ENCODE data around the gene ATP8A1. TPM values are rescaled to one million over a fixed set of nuclear protein-coding genes. Genes with fewer than 3 reads are reported as not detected.

ATP8A1 gene
- total RNA-seq, 2 experiments from 2014 or later, result 20.9 to 21.1 TPM

- no peak overlapping the region for H3K27ac Mint-ChIP-seq
- ChIA-PET CTCF (interaction anchor here (1.4 kb wide), 1 partner anchor 14 kb away, joined by 4 read pairs; no protein-coding TSS in a partner anchor), POLR2A (no interaction called here)
- no peaks in the 10 kb centered on the region for H3K9me3 Mint-ChIP-seq
- H3K4me1 Mint-ChIP-seq, result peaks cover 2% of the 10 kb centered on the region
- DNase-seq, result no peak
- no peaks in the 10 kb centered on the region for H3K27me3 Mint-ChIP-seq
- H3K36me3 Mint-ChIP-seq (ENCODE audit: low read depth), result peaks cover 28% of the 10 kb centered on the region
- H3K4me3 Mint-ChIP-seq, result no peak overlapping the region
These were observed 41.7 kb downstream of the ATP8A1 start for GRCh38 chr4:42615131-42615763.

DNA sequence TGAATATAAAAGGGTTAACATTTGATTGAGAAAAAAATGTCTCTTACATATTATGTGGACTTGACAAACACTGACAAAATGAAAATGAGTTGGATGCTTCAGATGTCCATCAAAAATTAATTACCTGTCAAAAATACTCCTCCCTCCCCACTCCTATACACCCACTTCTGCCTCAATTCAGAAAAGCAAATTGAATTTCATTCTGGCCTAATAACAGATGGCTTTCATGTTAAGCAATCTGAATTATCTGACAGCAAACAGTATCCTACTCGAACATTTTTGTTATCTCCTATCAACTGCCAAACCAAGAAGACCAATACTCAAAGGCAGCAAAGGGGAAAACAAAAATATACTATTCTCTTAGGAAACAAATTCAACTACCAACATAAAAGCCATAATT is 44.0 kb downstream of the ATP8A1 start:
- CTCF ChIA-PET, result no interaction called here
- no peak overlapping the region for H3K27ac Mint-ChIP-seq
- POLR2A ChIA-PET, result interaction anchor here (0.6 kb wide), 1 partner anchor 138 kb away, joined by 3 read pairs; no protein-coding TSS in a partner anchor
- H3K4me1 Mint-ChIP-seq, result peaks cover 4% of the 10 kb centered on the region
- DNase-seq, result no peak
- no peaks in the 10 kb centered on the region for H3K27me3 Mint-ChIP-seq
- H3K36me3 Mint-ChIP-seq (ENCODE audit: low read depth), result peaks cover 38% of the 10 kb centered on the region
- no peaks in the 10 kb centered on the region for H3K9me3 Mint-ChIP-seq
- H3K4me3 Mint-ChIP-seq, result no peak overlapping the region

GRCh38 chr4:42610941-42611340 is 46.0 kb downstream of the ATP8A1 start:
- Mint-ChIP-seq H3K27me3 (no peaks in the 10 kb centered on the region), H3K27ac (no peak overlapping the region), H3K9me3 (no peaks in the 10 kb centered on the region), H3K4me3 (no peak overlapping the region), H3K36me3 (ENCODE audit: low read depth) (peaks cover 41% of the 10 kb centered on the region), H3K4me1 (peaks cover 14% of the 10 kb centered on the region)
- DNase-seq, result no peak
- ChIA-PET CTCF (interaction anchor here (0.6 to 1.2 kb wide), 2 partner anchors 9 to 24 kb away, joined by 3 to 5 read pairs; no protein-coding TSS in a partner anchor), POLR2A (no interaction called here)

GRCh38 chr4:42609051-42609450 is 47.9 kb downstream of the ATP8A1 start:
- peaks cover 14% of the 10 kb centered on the region for H3K4me1 Mint-ChIP-seq
- CTCF ChIA-PET, result interaction anchor here (1.5 kb wide), 1 partner anchor 29 kb away, joined by 3 read pairs; no protein-coding TSS in a partner anchor
- H3K27me3 Mint-ChIP-seq, result no peaks in the 10 kb centered on the region
- POLR2A ChIA-PET, result no interaction called here
- DNase-seq, result no peak
- peaks cover 40% of the 10 kb centered on the region for H3K36me3 Mint-ChIP-seq (ENCODE audit: low read depth)
- no peaks in the 10 kb centered on the region for H3K9me3 Mint-ChIP-seq
- no peak overlapping the region for H3K27ac Mint-ChIP-seq
- H3K4me3 Mint-ChIP-seq, result no peak overlapping the region

GRCh38 chr4:42608551-42608950 is 48.4 kb downstream of the ATP8A1 start:
- DNase-seq, result no peak
- POLR2A ChIA-PET, result no interaction called here
- no peak overlapping the region for H3K27ac Mint-ChIP-seq
- no peaks in the 10 kb centered on the region for H3K27me3 Mint-ChIP-seq
- CTCF ChIA-PET, result interaction anchor here (1.5 kb wide), 1 partner anchor 29 kb away, joined by 3 read pairs; no protein-coding TSS in a partner anchor
- H3K4me3 Mint-ChIP-seq, result no peak overlapping the region
- peaks cover 42% of the 10 kb centered on the region for H3K36me3 Mint-ChIP-seq (ENCODE audit: low read depth)
- peaks cover 14% of the 10 kb centered on the region for H3K4me1 Mint-ChIP-seq
- no peaks in the 10 kb centered on the region for H3K9me3 Mint-ChIP-seq

GRCh38 chr4:42607011-42607726 is 49.7 kb downstream of the ATP8A1 start:
- ChIA-PET POLR2A (no interaction called here), CTCF (interaction anchor here (1.5 kb wide), 1 partner anchor 27 kb away, joined by 3 read pairs; no protein-coding TSS in a partner anchor)
- no peaks in the 10 kb centered on the region for H3K9me3 Mint-ChIP-seq
- H3K4me1 Mint-ChIP-seq, result peaks cover 14% of the 10 kb centered on the region
- no peaks in the 10 kb centered on the region for H3K27me3 Mint-ChIP-seq
- no peak overlapping the region for H3K4me3 Mint-ChIP-seq
- peaks cover 39% of the 10 kb centered on the region for H3K36me3 Mint-ChIP-seq (ENCODE audit: low read depth)
- no peak overlapping the region for H3K27ac Mint-ChIP-seq
- DNase-seq, result no peak

- H3K36me3 Mint-ChIP-seq (ENCODE audit: low read depth), result peaks cover 28% of the 10 kb centered on the region
- no peak overlapping the region for H3K4me3 Mint-ChIP-seq
- peaks cover 12% of the 10 kb centered on the region for H3K4me1 Mint-ChIP-seq
- POLR2A ChIA-PET, result no interaction called here
- H3K27ac Mint-ChIP-seq, result no peak overlapping the region
- no peak for DNase-seq
- H3K27me3 Mint-ChIP-seq, result no peaks in the 10 kb centered on the region
- H3K9me3 Mint-ChIP-seq, result no peaks in the 10 kb centered on the region
- CTCF ChIA-PET, result no interaction called here
These were observed 51.6 kb downstream of the ATP8A1 start for GRCh38 chr4:42605264-42605663.

DNA sequence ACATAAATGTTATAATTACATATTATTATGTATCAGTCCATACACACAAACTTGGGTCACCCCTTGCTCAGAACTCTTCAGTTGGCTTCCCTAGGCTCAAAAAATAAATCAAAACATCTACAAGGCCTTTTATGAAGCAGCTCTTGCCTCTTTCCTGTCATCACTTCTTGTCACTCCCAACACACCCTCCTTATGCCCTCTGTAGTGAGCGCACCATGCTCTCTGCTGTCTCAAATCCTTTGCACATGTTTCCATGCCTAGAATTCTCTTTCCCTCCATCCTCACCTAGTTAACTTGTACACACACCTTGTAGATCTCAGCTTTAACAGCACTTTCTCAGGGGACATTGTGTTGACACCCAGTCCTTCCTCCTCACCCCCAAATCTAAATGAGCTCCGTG is 53.0 kb downstream of the ATP8A1 start:
- Mint-ChIP-seq H3K9me3 (no peaks in the 10 kb centered on the region), H3K4me1 (peaks cover 9% of the 10 kb centered on the region), H3K4me3 (no peak overlapping the region), H3K36me3 (ENCODE audit: low read depth) (peaks cover 17% of the 10 kb centered on the region), H3K27ac (no peak overlapping the region), H3K27me3 (no peaks in the 10 kb centered on the region)
- ChIA-PET CTCF (interaction anchor here (0.6 kb wide), 1 partner anchor 26 kb away, joined by 3 read pairs; no protein-coding TSS in a partner anchor), POLR2A (no interaction called here)
- DNase-seq, result no peak

- no peaks in the 10 kb centered on the region for H3K9me3 Mint-ChIP-seq
- POLR2A ChIA-PET, result no interaction called here
- no peaks in the 10 kb centered on the region for H3K4me1 Mint-ChIP-seq
These were observed 56.3 kb downstream of the ATP8A1 start for GRCh38 chr4:42600578-42600977.

DNA sequence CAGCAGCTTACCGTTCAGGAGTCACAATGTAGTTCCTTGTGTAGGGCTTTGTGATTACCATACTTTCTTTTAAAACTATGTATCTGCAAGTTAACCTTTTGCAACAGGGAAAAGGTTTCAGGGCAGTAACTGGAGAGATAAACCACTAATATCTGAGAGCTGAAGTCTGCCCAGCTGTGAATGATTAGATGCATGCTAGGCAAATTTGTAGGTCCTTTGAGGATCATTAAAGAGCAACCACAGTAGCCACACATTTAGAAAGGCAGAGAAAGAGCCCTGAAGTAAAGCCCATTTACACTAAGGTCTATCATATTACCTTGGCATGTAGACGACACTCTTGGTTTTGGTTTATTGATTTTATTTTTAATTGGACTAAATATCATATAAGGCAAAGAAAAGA is 60.0 kb downstream of the ATP8A1 start:
- POLR2A ChIA-PET, result no interaction called here
- H3K4me3 Mint-ChIP-seq, result no peak overlapping the region
- no peak for DNase-seq
- CTCF ChIA-PET, result interaction anchor here (0.5 to 0.7 kb wide), 3 partner anchors 57 to 670 kb away, joined by 3 to 4 read pairs (median 3); no protein-coding TSS in a partner anchor
- H3K4me1 Mint-ChIP-seq, result no peaks in the 10 kb centered on the region
- H3K27me3 Mint-ChIP-seq, result no peaks in the 10 kb centered on the region
- H3K36me3 Mint-ChIP-seq (ENCODE audit: low read depth), result no peaks in the 10 kb centered on the region
- H3K27ac Mint-ChIP-seq, result no peak overlapping the region
- H3K9me3 Mint-ChIP-seq, result no peaks in the 10 kb centered on the region

More at GRCh38 chr4:42600578-42600977, 56.3 kb downstream of the ATP8A1 start:
- DNase-seq, result no peak
- H3K27me3 Mint-ChIP-seq, result no peaks in the 10 kb centered on the region
- CTCF ChIA-PET, result interaction anchor here (1.9 kb wide), 1 partner anchor 14 kb away, joined by 4 read pairs; no protein-coding TSS in a partner anchor
- peaks cover 7% of the 10 kb centered on the region for H3K36me3 Mint-ChIP-seq (ENCODE audit: low read depth)
- H3K27ac Mint-ChIP-seq, result no peak overlapping the region
- H3K4me3 Mint-ChIP-seq, result no peak overlapping the region

- CTCF ChIA-PET, result no interaction called here
- no peaks in the 10 kb centered on the region for H3K4me1 Mint-ChIP-seq
These were observed 62.0 kb downstream of the ATP8A1 start for GRCh38 chr4:42594888-42595287.

GRCh38 chr4:42588909-42589308 is 68.0 kb downstream of the ATP8A1 start:
- POLR2A ChIA-PET, result no interaction called here
- CTCF ChIA-PET, result interaction anchor here (1.2 to 1.7 kb wide), 2 partner anchors 12 to 78 kb away, joined by 3 to 4 read pairs; no protein-coding TSS in a partner anchor
- no peaks in the 10 kb centered on the region for H3K9me3 Mint-ChIP-seq

More at GRCh38 chr4:42594888-42595287, 62.0 kb downstream of the ATP8A1 start:
- Mint-ChIP-seq H3K36me3 (ENCODE audit: low read depth) (no peaks in the 10 kb centered on the region), H3K27ac (no peak overlapping the region), H3K9me3 (no peaks in the 10 kb centered on the region), H3K27me3 (no peaks in the 10 kb centered on the region), H3K4me3 (no peak overlapping the region)
- DNase-seq, result no peak
- POLR2A ChIA-PET, result no interaction called here

GRCh38 chr4:42586775-42587174 is 70.1 kb downstream of the ATP8A1 start:
- no peaks in the 10 kb centered on the region for H3K9me3 Mint-ChIP-seq
- H3K27ac Mint-ChIP-seq, result no peak overlapping the region
- ChIA-PET POLR2A (no interaction called here), CTCF (interaction anchor here (0.6 to 1.7 kb wide), 2 partner anchors 10 to 24 kb away, joined by 4 to 5 read pairs; no protein-coding TSS in a partner anchor)
- H3K36me3 Mint-ChIP-seq (ENCODE audit: low read depth), result peaks cover 21% of the 10 kb centered on the region
- H3K27me3 Mint-ChIP-seq, result no peaks in the 10 kb centered on the region
- no peaks in the 10 kb centered on the region for H3K4me1 Mint-ChIP-seq
- DNase-seq, result no peak
- no peak overlapping the region for H3K4me3 Mint-ChIP-seq

More at GRCh38 chr4:42588909-42589308, 68.0 kb downstream of the ATP8A1 start:
- H3K4me1 Mint-ChIP-seq, result no peaks in the 10 kb centered on the region
- no peak overlapping the region for H3K27ac Mint-ChIP-seq
- no peak for DNase-seq
- H3K27me3 Mint-ChIP-seq, result no peaks in the 10 kb centered on the region
- peaks cover 12% of the 10 kb centered on the region for H3K36me3 Mint-ChIP-seq (ENCODE audit: low read depth)
- no peak overlapping the region for H3K4me3 Mint-ChIP-seq

All from activated CD4-positive, alpha-beta T cell treated with anti-CD3 and anti-CD28 coated beads, Interleukin-2, amount 10 ng/mL, durations not matched to agents 7 days and 5 days (primary cell).